GM21529 (cell line): Measurements from ENCODE around the gene INSM1.

Experiments
- ATAC-seq: cut with Tn5 transposase; IDR thresholded peaks from one replicate; pipeline ENCODE4 v1.9.1; 2021; ENCODE audit not compliant: unreplicated experiment

The INSM1 gene

GRCh38 chr20:20362774-20363433, 5.0 kb upstream of the INSM1 start:
- no peak for ATAC-seq

- no peak for ATAC-seq
These were observed 4.5 kb upstream of the INSM1 start for GRCh38 chr20:20363434-20363798.

- ATAC-seq, result no peak
These were observed 3.9 kb upstream of the INSM1 start for GRCh38 chr20:20363799-20364592.

- ATAC-seq, result no peak
These were observed 3.1 kb upstream of the INSM1 start for GRCh38 chr20:20364593-20365479.

GRCh38 chr20:20365480-20366161, 2.3 kb upstream of the INSM1 start:
- ATAC-seq, result no peak

GRCh38 chr20:20366551-20366875, 1.4 kb upstream of the INSM1 start:
- ATAC-seq, result no peak

GRCh38 chr20:20366876-20367574, 879 bp upstream of the INSM1 start:
- ATAC-seq, result no peak

- ATAC-seq, result no peak
These were observed 730 bp downstream of the INSM1 start for GRCh38 chr20:20368418-20369249.

- ATAC-seq, result no peak
These were observed 1.6 kb downstream of the INSM1 start for GRCh38 chr20:20369250-20370093.

- no peak for ATAC-seq
These were observed 2.2 kb downstream of the INSM1 start for GRCh38 chr20:20370094-20370575.

GRCh38 chr20:20371083-20371482, 3.2 kb downstream of the INSM1 start:
- no peak for ATAC-seq

GRCh38 chr20:20371681-20372080, 3.8 kb downstream of the INSM1 start:
- ATAC-seq, result no peak

GRCh38 chr20:20373091-20373571, 5.2 kb downstream of the INSM1 start:
- no peak for ATAC-seq

- ATAC-seq, result no peak
These were observed 8.0 kb downstream of the INSM1 start for GRCh38 chr20:20375862-20376261.

- ATAC-seq, result no peak
These were observed 18.3 kb downstream of the INSM1 start for GRCh38 chr20:20386192-20386591.

- no peak for ATAC-seq
These were observed 22.5 kb downstream of the INSM1 start for GRCh38 chr20:20390393-20390792.

- no peak for ATAC-seq
These were observed 23.2 kb downstream of the INSM1 start for GRCh38 chr20:20391115-20391514.

GRCh38 chr20:20391766-20392165, 23.9 kb downstream of the INSM1 start:
- ATAC-seq, result no peak
